ENCODE measurements around the gene COQ3.

COQ3 gene

GRCh38 chr6:99349171-99350141, 44.5 kb downstream of the COQ3 start, which contains the start of gene FAXC:
Gene FAXC (minus strand): TSS chr6:99349674. CDS start chr6:99349372, 302 bp downstream.
- no peak for DNase-seq (ENCODE audit: low read depth)
- TF ChIP-seq CTCF (IDR thresholded peaks at IDR 0.05; ENCODE audit: control insufficient read depth, insufficient read depth, low read depth, low read length, missing control alignments), result no peak
- H3K4me3 ChIP-seq (ENCODE audit: control insufficient read depth, low read depth, low read length), result peak within 1 kb of the TSS; percentile 35

GRCh38 chr6:99348288-99349170, 45.5 kb downstream of the COQ3 start:
- DNase-seq (ENCODE audit: low read depth), result no peak
- no peak for TF ChIP-seq CTCF (IDR thresholded peaks at IDR 0.05; ENCODE audit: control insufficient read depth, insufficient read depth, low read depth, low read length, missing control alignments)
- peak overlapping the region; percentile 35 for H3K4me3 ChIP-seq (ENCODE audit: control insufficient read depth, low read depth, low read length)

- H3K4me3 ChIP-seq (ENCODE audit: control insufficient read depth, low read depth, low read length), result no peak overlapping the region
Measured at GRCh38 chr6:99347804-99348203, 46.2 kb downstream of the COQ3 start.

GRCh38 chr6:99346595-99346994, 47.4 kb downstream of the COQ3 start:
- no peak overlapping the region for H3K4me3 ChIP-seq (ENCODE audit: control insufficient read depth, low read depth, low read length)
- no peak for DNase-seq (ENCODE audit: low read depth)
- no peak for TF ChIP-seq CTCF (IDR thresholded peaks at IDR 0.05; ENCODE audit: control insufficient read depth, insufficient read depth, low read depth, low read length, missing control alignments)

More at GRCh38 chr6:99347804-99348203, 46.2 kb downstream of the COQ3 start:
- TF ChIP-seq CTCF (IDR thresholded peaks at IDR 0.05; ENCODE audit: control insufficient read depth, insufficient read depth, low read depth, low read length, missing control alignments), result no peak
- no peak for DNase-seq (ENCODE audit: low read depth)

- no peak overlapping the region for H3K4me3 ChIP-seq (ENCODE audit: control insufficient read depth, low read depth, low read length)
- TF ChIP-seq CTCF (IDR thresholded peaks at IDR 0.05; ENCODE audit: control insufficient read depth, insufficient read depth, low read depth, low read length, missing control alignments), result no peak
- DNase-seq (ENCODE audit: low read depth), result no peak
Measured at GRCh38 chr6:99345164-99345563, 48.8 kb downstream of the COQ3 start.

- DNase-seq (ENCODE audit: low read depth), result no peak
- TF ChIP-seq CTCF (IDR thresholded peaks at IDR 0.05; ENCODE audit: control insufficient read depth, insufficient read depth, low read depth, low read length, missing control alignments), result no peak
- no peak overlapping the region for H3K4me3 ChIP-seq (ENCODE audit: control insufficient read depth, low read depth, low read length)
Measured at GRCh38 chr6:99344289-99344688, 49.7 kb downstream of the COQ3 start.

Measured in AG09309 (cell line).